ENCODE results near the gene EEF2K. TPM values are rescaled to one million over a fixed set of nuclear protein-coding genes. Genes with fewer than 3 reads are reported as not detected.

The EEF2K gene
- total RNA-seq, 1 experiment from 2014 or later: 17.5 TPM

DNA sequence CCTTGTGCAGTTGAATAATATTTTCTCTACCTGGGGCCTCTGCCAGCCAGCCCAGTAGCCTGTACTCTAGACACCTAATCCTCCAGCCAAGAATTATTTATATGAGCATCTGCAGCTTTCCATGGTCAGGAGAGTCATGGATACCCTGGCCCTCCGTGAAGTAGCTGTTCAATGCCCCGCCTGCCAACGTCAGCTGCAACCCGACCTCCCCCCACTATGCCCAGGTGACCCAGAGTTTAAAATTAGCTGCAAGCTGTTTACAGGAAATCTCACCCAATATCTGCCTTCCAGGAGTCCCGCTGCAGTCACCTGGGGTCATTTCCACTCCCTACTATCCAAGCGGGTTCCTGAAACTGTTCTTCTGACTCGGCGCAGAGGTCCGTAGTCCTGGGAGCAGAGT is 31.4 kb upstream of the EEF2K start:
- Histone ChIP-seq H3K36me3 (ENCODE audit: control insufficient read depth, insufficient read depth, low read length) (no peaks in the 10 kb centered on the region), H3K4me1 (no peaks in the 10 kb centered on the region), H3K4me3 (ENCODE audit: low read depth, low read length) (no peak overlapping the region), H3K27me3 (replicated peaks; ENCODE audit: control insufficient read depth, insufficient read depth, low read length) (no peaks in the 10 kb centered on the region), H3K9me3 (no peaks in the 10 kb centered on the region)
- Mint-ChIP-seq H3K36me3 (ENCODE audit: insufficient read depth, unreplicated experiment) (no peaks in the 10 kb centered on the region), H3K4me3 (ENCODE audit: unreplicated experiment) (no peak overlapping the region), H3K27me3 (ENCODE audit: insufficient read depth, unreplicated experiment) (no peaks in the 10 kb centered on the region), H3K27ac (ENCODE audit: unreplicated experiment) (no peak overlapping the region), H3K9me3 (ENCODE audit: unreplicated experiment) (no peaks in the 10 kb centered on the region), H3K4me1 (ENCODE audit: low read depth, unreplicated experiment) (no peaks in the 10 kb centered on the region)
- CTCF ChIA-PET: no interaction called here
- no peak for DNase-seq
- intact Hi-C loops (cut with micrococcal nuclease; ENCODE audit: unreplicated experiment): loop anchor here (5.0 kb wide), 1 partner anchor 177 kb away; no protein-coding TSS in a partner anchor
- TF ChIP-seq, protein P1, sequence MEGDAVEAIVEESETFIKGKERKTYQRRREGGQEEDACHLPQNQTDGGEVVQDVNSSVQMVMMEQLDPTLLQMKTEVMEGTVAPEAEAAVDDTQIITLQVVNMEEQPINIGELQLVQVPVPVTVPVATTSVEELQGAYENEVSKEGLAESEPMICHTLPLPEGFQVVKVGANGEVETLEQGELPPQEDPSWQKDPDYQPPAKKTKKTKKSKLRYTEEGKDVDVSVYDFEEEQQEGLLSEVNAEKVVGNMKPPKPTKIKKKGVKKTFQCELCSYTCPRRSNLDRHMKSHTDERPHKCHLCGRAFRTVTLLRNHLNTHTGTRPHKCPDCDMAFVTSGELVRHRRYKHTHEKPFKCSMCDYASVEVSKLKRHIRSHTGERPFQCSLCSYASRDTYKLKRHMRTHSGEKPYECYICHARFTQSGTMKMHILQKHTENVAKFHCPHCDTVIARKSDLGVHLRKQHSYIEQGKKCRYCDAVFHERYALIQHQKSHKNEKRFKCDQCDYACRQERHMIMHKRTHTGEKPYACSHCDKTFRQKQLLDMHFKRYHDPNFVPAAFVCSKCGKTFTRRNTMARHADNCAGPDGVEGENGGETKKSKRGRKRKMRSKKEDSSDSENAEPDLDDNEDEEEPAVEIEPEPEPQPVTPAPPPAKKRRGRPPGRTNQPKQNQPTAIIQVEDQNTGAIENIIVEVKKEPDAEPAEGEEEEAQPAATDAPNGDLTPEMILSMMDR (IDR thresholded peaks at IDR 0.05; ENCODE audit: insufficient read depth in 1 of 2, low read depth in 1 of 2, low read length in 1 of 2, severe bottlenecking in 1 of 2, unreplicated experiment in 1 of 2): no peak
- POLR2A ChIA-PET: no interaction called here
- BruUV-seq (replicated peaks): no TSS peak

DNA sequence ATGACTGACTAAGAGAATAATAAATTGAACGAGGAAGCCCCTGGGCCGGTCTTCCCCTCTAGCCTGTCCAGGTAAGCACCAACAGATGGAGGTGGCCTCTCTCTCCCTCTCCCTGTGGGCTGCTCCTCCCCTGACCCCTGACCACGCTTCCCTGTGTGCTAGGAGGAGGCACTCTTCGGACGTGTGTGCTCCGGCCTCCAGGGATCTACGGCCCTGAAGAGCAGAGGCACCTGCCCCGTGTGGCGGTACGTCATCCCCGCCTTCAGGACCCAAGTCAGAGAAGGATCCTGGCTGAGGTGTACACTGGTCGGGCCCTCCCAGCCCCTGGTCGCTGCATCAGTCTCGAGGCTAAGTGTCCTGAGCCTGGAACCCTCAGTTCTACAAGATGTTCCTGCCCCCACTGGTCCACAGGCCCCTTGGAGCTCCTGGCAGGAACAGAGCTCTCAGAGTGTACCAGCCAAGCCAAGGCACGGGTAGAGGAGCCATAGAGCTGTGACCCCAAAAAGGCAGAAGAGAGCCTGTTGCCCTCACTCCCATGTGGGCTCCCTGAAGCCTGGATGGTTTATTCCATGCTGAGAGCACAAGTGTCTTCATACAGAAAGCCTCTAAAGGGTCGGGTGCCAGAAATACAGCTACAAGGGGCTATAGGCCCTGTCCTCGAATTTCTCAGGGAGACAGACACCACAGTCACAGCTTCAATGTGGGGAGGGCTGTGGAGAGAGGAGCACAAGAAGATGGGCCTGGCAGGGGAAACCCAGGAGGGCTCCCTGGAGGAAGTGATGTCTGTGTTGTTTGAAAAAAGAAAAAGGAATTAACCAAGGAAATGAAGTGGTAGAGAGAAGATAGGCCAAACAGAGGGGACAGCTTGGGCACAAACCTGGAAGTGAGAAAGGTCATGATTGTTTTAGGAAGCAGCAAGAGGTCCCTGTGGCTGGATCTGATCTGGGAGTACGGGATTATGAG is 27.8 kb upstream of the EEF2K start:
- CTCF ChIA-PET: interaction anchor here (1.1 to 1.3 kb wide), 2 partner anchors 10 kb away, joined by 4 read pairs; no protein-coding TSS in a partner anchor
- intact Hi-C loops (cut with micrococcal nuclease; ENCODE audit: unreplicated experiment): no loop called here

DNA sequence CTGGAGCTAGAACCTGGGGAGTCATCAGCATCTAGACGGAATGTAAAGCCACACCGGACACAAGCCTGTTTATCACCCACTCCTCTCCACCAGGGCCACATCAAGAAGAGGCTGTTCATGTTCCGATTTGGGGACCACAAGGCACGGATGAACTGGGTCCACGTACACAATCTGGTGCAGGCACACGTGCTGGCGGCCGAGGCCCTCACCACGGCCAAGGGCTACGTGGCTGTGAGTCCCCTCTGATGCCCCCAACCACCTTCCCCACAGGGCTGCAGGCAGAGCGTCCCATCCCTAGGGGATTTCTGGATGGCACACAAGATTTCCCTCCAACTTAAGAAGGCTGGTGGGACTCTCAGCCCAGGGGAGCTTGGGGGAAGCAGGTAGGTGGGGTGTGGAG is 24.7 kb upstream of the EEF2K start:
- TF ChIP-seq, protein P1 (IDR thresholded peaks at IDR 0.05; ENCODE audit: insufficient read depth in 1 of 2, low read depth in 1 of 2, low read length in 1 of 2, severe bottlenecking in 1 of 2, unreplicated experiment in 1 of 2): no peak
- no peak overlapping the region for H3K4me3 Mint-ChIP-seq (ENCODE audit: unreplicated experiment)
- no peaks in the 10 kb centered on the region for H3K27me3 Mint-ChIP-seq (ENCODE audit: insufficient read depth, unreplicated experiment)
- Histone ChIP-seq H3K9me3 (no peaks in the 10 kb centered on the region), H3K36me3 (ENCODE audit: control insufficient read depth, insufficient read depth, low read length) (no peaks in the 10 kb centered on the region), H3K4me1 (no peaks in the 10 kb centered on the region), H3K27me3 (replicated peaks; ENCODE audit: control insufficient read depth, insufficient read depth, low read length) (no peaks in the 10 kb centered on the region), H3K4me3 (ENCODE audit: low read depth, low read length) (no peak overlapping the region)
- H3K27ac Mint-ChIP-seq (ENCODE audit: unreplicated experiment): no peak overlapping the region
- ChIA-PET POLR2A (no interaction called here), CTCF (no interaction called here)
- no peaks in the 10 kb centered on the region for H3K36me3 Mint-ChIP-seq (ENCODE audit: insufficient read depth, unreplicated experiment)
- no peaks in the 10 kb centered on the region for H3K9me3 Mint-ChIP-seq (ENCODE audit: unreplicated experiment)
- H3K4me1 Mint-ChIP-seq (ENCODE audit: low read depth, unreplicated experiment): no peaks in the 10 kb centered on the region
- intact Hi-C loops (cut with micrococcal nuclease; ENCODE audit: unreplicated experiment): no loop called here
- DNase-seq: no peak
- BruUV-seq (replicated peaks): no TSS peak

More for the DNA sequence above, 27.8 kb upstream of the EEF2K start:
- Histone ChIP-seq H3K4me1 (no peaks in the 10 kb centered on the region), H3K4me3 (ENCODE audit: low read depth, low read length) (no peak overlapping the region), H3K36me3 (ENCODE audit: control insufficient read depth, insufficient read depth, low read length) (no peaks in the 10 kb centered on the region), H3K9me3 (no peaks in the 10 kb centered on the region), H3K27me3 (replicated peaks; ENCODE audit: control insufficient read depth, insufficient read depth, low read length) (no peaks in the 10 kb centered on the region)
- no peak overlapping the region for H3K4me3 Mint-ChIP-seq (ENCODE audit: unreplicated experiment)
- no peak for DNase-seq
- H3K9me3 Mint-ChIP-seq (ENCODE audit: unreplicated experiment): no peaks in the 10 kb centered on the region
- BruUV-seq (replicated peaks): no TSS peak
- POLR2A ChIA-PET: no interaction called here
- no peaks in the 10 kb centered on the region for H3K36me3 Mint-ChIP-seq (ENCODE audit: insufficient read depth, unreplicated experiment)
- H3K27me3 Mint-ChIP-seq (ENCODE audit: insufficient read depth, unreplicated experiment): no peaks in the 10 kb centered on the region
- TF ChIP-seq, protein P1 (IDR thresholded peaks at IDR 0.05; ENCODE audit: insufficient read depth in 1 of 2, low read depth in 1 of 2, low read length in 1 of 2, severe bottlenecking in 1 of 2, unreplicated experiment in 1 of 2): no peak
- H3K4me1 Mint-ChIP-seq (ENCODE audit: low read depth, unreplicated experiment): no peaks in the 10 kb centered on the region
- H3K27ac Mint-ChIP-seq (ENCODE audit: unreplicated experiment): no peak overlapping the region

All from Caco-2 (cell line).